Fibroblast of skin of abdomen (primary cell): ENCODE data around the gene XRCC6. TPM values are rescaled to one million over a fixed set of nuclear protein-coding genes. Genes with fewer than 3 reads are reported as not detected.
A peak's percentile ranks its signal among the peaks of the same experiment; 100 is the strongest.
"Not testable (repeated sequence)": the region's sequence is repeated elsewhere in the genome, so short reads cannot be mapped to it uniquely, and the experiment has no call there.

ENCODE experiments used
- DNase-seq: peaks from one replicate; pipeline ENCODE4 v3.0.0-alpha.2; 2013
- polyA plus RNA-seq, 2 experiments: library from polyadenylated mRNA; unstranded; fragments of 120-200 nt; gene quantifications; one replicate each; pipeline ENCODE4 v1.2.1, GENCODE V29; 2013; ENCODE audit not compliant: insufficient read length in 2 of 2

Gene XRCC6
- 304 TPM for polyA plus RNA-seq (2013, experiment 1 of 2; ENCODE audit: insufficient read length)
- 302 TPM for polyA plus RNA-seq (2013, experiment 2 of 2; ENCODE audit: insufficient read length)

GRCh38 chr22:41621099-41621910 lies at the start of gene XRCC6:
Gene XRCC6 (plus strand): TSS chr22:41621295. CDS start chr22:41622005, 710 bp downstream.
- peak; percentile 100 for DNase-seq

GRCh38 chr22:41571786-41572185 lies 49.3 kb upstream of the XRCC6 start:
- no peak for DNase-seq

- not testable (repeated sequence) for DNase-seq
These were observed 48.8 kb upstream of the XRCC6 start for GRCh38 chr22:41572305-41572704.

GRCh38 chr22:41573677-41574076 lies 47.4 kb upstream of the XRCC6 start:
- no peak for DNase-seq

GRCh38 chr22:41574847-41575381 lies 46.2 kb upstream of the XRCC6 start:
- no peak for DNase-seq

GRCh38 chr22:41575533-41575932 lies 45.6 kb upstream of the XRCC6 start:
- no peak for DNase-seq

- peak; percentile 48 for DNase-seq
These were observed 44.2 kb upstream of the XRCC6 start for GRCh38 chr22:41576877-41577276.

GRCh38 chr22:41578114-41578513 lies 43.0 kb upstream of the XRCC6 start:
- no peak for DNase-seq

- no peak for DNase-seq
These were observed 42.3 kb upstream of the XRCC6 start for GRCh38 chr22:41578818-41579217.

GRCh38 chr22:41579297-41579996 lies 41.6 kb upstream of the XRCC6 start:
- no peak for DNase-seq

GRCh38 chr22:41579997-41580355 lies 41.1 kb upstream of the XRCC6 start:
- no peak for DNase-seq

- DNase-seq: no peak
These were observed 38.4 kb upstream of the XRCC6 start for GRCh38 chr22:41582694-41583093.

- no peak for DNase-seq
These were observed 36.2 kb upstream of the XRCC6 start for GRCh38 chr22:41584881-41585280.

- DNase-seq: no peak
These were observed 35.2 kb upstream of the XRCC6 start for GRCh38 chr22:41585898-41586297.

- no peak for DNase-seq
These were observed 33.8 kb upstream of the XRCC6 start for GRCh38 chr22:41587347-41587723.

- DNase-seq: peak; percentile 100
These were observed 31.5 kb upstream of the XRCC6 start, which contains the start of gene PMM1 for GRCh38 chr22:41589391-41590241. Gene PMM1 (minus strand): TSS chr22:41589840. CDS start chr22:41589805, 35 bp downstream.

- DNase-seq: not testable (repeated sequence)
These were observed 27.6 kb upstream of the XRCC6 start for GRCh38 chr22:41593336-41593960.

- DNase-seq: no peak
These were observed 25.4 kb upstream of the XRCC6 start for GRCh38 chr22:41595703-41596102.

GRCh38 chr22:41596776-41597634 lies 24.1 kb upstream of the XRCC6 start:
- DNase-seq: peak; percentile 27

GRCh38 chr22:41597635-41597953 lies 23.5 kb upstream of the XRCC6 start:
- no peak for DNase-seq

- DNase-seq: peak; percentile 82
These were observed 23.0 kb upstream of the XRCC6 start for GRCh38 chr22:41598081-41598480.
